KOPT-K1 (cell line): ENCODE measurements around the gene TATDN3.
"Not testable (repeated sequence)": the region's sequence is repeated elsewhere in the genome, so short reads cannot be mapped to it uniquely, and the experiment has no call there.

Source experiments
- H3K27ac ChIP-seq: fragments of 200-600 bp; sonication (generic); 2 replicates; pipeline ENCODE4 v1.5.1; 2016; ENCODE audit warnings: antibody characterized with exemption, mild to moderate bottlenecking, low read depth, low read length; ENCODE audit not compliant: poor library complexity, severe bottlenecking
- H3K36me3 ChIP-seq: fragments of 200-600 bp; sonication (generic); 2 replicates; pipeline ENCODE4 v1.5.1; 2017; ENCODE audit warnings: antibody characterized with exemption, mild to moderate bottlenecking, low read length, moderate library complexity; ENCODE audit not compliant: insufficient read depth
- H3K9me3 ChIP-seq: fragments of 200-600 bp; sonication (generic); 2 replicates; pipeline ENCODE4 v1.5.1; 2017; ENCODE audit warnings: antibody characterized with exemption, low read length, mild to moderate bottlenecking; ENCODE audit not compliant: insufficient read depth, poor library complexity, severe bottlenecking

TATDN3 gene

DNA sequence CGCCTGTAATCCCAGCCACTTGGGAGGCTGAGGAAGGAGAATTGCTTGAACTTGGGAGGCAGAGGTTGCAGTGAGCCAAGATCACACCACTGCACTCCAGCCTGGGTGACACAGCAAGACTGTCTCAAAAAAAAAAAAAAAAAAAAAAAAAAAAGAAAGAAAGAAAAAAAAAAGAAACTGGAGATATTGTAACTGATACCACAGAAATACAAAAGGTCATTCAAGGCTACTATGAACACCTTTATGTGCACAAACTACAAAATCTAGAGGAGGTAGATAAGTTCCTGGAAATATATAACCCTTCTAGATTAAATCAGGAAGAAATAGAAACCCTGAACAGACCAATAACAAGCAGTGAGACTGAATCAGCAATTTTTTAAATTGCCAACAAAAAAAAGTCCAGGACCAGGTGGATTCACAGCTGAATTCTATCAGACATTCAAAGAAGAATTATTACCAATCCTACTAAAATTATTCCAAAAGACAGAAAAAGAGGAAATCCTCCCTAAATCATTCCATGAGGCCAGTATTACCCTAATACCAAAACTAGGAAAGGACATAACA lies 26.9 kb upstream of the TATDN3 start:
- H3K9me3 ChIP-seq = peaks cover 33% of the 10 kb centered on the region
- peaks cover 67% of the 10 kb centered on the region for H3K36me3 ChIP-seq
- H3K27ac ChIP-seq = not testable (repeated sequence)

DNA sequence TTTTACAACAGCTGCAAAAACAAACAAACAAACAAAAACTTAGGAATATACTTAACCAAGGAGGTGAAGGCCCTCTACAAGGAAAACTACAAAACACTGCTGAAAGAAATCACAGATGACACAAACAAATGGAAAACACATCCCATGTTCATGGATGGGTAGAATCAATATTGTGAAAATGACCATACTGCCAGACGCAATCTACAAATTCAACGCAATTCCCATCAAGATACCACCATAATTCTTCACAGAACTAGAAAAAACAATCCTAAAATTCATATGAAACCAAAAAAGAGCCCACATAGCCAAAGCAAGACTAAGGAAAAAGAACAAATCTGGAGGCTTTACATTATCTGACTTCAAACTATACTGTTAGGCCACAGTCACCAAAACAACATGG lies 24.9 kb upstream of the TATDN3 start:
- H3K27ac ChIP-seq = not testable (repeated sequence)
- peaks cover 68% of the 10 kb centered on the region for H3K36me3 ChIP-seq
- peaks cover 49% of the 10 kb centered on the region for H3K9me3 ChIP-seq

- Histone ChIP-seq H3K27ac (no peak overlapping the region), H3K36me3 (peaks cover 84% of the 10 kb centered on the region), H3K9me3 (peaks cover 49% of the 10 kb centered on the region)
These were observed 22.1 kb upstream of the TATDN3 start for GRCh38 chr1:212769459-212770167.

GRCh38 chr1:212771341-212771740 lies 20.4 kb upstream of the TATDN3 start:
- Histone ChIP-seq H3K27ac (no peak overlapping the region), H3K36me3 (peaks cover 79% of the 10 kb centered on the region), H3K9me3 (peaks cover 49% of the 10 kb centered on the region)

DNA sequence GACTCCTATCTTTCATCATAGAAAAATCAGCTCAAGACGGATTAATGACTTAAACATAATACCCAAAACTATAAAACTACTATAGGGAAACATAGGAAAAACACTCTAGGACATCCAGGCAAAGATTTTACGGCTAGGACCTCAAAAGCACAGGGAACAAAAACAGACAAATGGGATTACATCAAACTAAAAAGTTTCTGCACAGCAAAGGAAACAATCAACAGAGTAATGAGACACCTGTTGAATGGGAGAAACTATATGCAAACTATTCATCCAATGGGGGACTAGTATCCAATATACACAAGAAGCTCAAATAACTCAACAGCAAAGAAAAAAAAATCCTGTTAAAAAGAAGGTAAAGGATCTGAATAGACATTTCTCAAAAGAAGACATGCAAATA lies 18.7 kb upstream of the TATDN3 start:
- Histone ChIP-seq H3K9me3 (peaks cover 34% of the 10 kb centered on the region), H3K36me3 (peaks cover 75% of the 10 kb centered on the region), H3K27ac (no peak overlapping the region)

GRCh38 chr1:212774584-212774983 lies 17.1 kb upstream of the TATDN3 start:
- H3K9me3 ChIP-seq = peaks cover 18% of the 10 kb centered on the region
- H3K36me3 ChIP-seq = peaks cover 62% of the 10 kb centered on the region
- H3K27ac ChIP-seq = no peak overlapping the region

DNA sequence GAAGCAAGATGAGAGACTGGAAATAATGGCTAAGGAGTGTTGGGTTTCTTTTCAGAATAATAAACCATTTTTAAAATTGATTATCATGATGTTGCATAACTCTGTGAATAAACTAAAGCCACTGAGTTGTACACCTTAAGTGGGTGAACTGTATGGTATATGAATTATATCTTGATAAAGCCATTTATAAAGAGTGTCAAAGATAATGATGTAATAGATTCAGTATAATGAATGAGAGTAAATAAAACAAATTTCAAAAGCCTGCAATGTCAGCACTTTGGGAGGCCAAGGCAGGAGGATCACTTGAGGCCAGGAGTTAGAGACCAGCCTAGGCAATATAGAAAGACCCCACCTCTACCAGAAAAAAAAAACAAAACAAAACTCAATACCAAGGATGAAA lies 16.5 kb upstream of the TATDN3 start:
- Histone ChIP-seq H3K27ac (no peak overlapping the region), H3K36me3 (peaks cover 62% of the 10 kb centered on the region), H3K9me3 (peaks cover 12% of the 10 kb centered on the region)

DNA sequence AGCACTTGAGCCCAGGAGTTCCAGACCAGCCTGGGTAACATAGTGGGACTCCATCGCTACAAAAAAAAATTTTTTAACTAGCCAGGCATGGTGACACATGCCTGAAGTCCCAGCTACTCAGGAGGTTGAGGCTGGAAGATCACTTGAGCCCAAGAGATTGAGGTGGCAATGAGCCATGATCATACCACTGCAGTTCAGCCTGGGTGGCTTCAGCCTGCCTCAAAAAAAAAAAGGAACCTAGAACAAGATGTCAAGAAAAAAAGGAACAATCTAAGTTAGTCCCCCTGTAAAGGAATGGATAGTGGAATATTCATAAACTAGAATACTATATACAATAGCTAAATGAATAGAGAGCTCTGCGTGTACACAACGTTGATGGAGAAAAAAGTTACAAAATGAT lies 14.5 kb upstream of the TATDN3 start:
- Histone ChIP-seq H3K27ac (no peak overlapping the region), H3K9me3 (no peaks in the 10 kb centered on the region), H3K36me3 (peaks cover 64% of the 10 kb centered on the region)

DNA sequence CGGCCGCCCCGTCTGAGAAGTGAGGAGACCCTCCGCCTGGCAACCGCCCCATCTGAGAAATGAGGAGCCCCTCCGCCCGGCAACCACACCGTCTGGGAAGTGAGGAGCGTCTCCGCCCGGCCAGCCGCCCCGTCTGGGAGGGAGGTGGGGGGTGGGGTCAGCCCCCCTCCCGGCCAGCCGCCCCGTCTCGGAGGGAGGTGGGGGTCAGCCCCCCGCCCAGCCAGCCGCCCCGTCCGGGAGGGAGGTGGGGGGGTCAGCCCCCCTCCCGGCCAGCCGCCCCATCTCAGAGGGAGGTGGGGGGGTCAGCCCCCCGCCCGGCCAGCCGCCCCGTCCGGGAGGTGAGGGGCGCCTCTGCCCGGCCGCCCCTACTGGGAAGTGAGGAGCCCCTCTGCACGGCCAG lies 12.6 kb upstream of the TATDN3 start:
- H3K36me3 ChIP-seq = peaks cover 64% of the 10 kb centered on the region
- not testable (repeated sequence) for H3K9me3 ChIP-seq, H3K27ac ChIP-seq

- H3K27ac ChIP-seq = no peak overlapping the region
- peaks cover 68% of the 10 kb centered on the region for H3K36me3 ChIP-seq
- no peaks in the 10 kb centered on the region for H3K9me3 ChIP-seq
These were observed 10.9 kb upstream of the TATDN3 start for GRCh38 chr1:212780759-212781158.

GRCh38 chr1:212781225-212781624 lies 10.5 kb upstream of the TATDN3 start:
- no peak overlapping the region for H3K27ac ChIP-seq
- peaks cover 73% of the 10 kb centered on the region for H3K36me3 ChIP-seq
- no peaks in the 10 kb centered on the region for H3K9me3 ChIP-seq

- Histone ChIP-seq H3K36me3 (peaks cover 75% of the 10 kb centered on the region), H3K9me3 (no peaks in the 10 kb centered on the region), H3K27ac (no peak overlapping the region)
These were observed 9.1 kb upstream of the TATDN3 start for GRCh38 chr1:212782422-212783154.

DNA sequence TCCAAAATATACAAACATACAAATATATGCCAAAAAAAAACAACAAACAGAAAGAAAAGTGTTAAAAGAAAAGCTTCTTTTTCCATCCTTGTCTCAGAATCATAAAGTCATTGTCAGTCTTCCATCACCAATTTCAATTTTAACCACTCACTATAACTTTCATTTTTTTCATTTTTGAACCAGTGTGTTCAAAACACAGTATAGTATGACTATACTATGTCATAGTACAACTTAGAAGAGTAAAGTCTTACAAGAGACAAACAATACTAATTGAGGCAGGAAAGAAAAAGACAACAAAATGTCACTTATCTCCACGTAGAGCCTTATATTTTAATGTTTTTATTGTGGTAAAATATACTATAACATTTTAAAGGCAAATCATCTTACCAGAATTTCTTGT lies 7.7 kb upstream of the TATDN3 start:
- peaks cover 75% of the 10 kb centered on the region for H3K36me3 ChIP-seq
- no peak overlapping the region for H3K27ac ChIP-seq
- no peaks in the 10 kb centered on the region for H3K9me3 ChIP-seq

DNA sequence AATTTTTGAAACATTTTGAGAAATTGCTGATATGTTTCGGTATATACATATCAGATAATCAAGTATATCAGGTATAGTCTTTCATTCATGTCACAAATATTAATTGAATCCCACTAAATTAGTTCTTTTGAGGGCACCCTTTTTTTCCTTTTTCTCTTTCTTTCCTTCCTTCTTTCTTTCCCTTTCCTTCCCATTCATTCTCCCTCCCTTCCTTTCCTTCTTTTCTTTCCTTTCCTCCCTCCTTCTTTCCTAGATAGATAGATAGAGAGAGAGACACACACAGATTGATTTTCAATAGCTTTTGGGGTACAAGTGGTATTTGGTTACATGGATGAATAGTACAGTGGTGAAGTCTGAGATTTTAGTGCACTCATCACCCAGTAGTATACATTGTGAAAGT lies 5.8 kb upstream of the TATDN3 start:
- no peaks in the 10 kb centered on the region for H3K9me3 ChIP-seq
- peaks cover 69% of the 10 kb centered on the region for H3K36me3 ChIP-seq
- H3K27ac ChIP-seq = no peak overlapping the region

- Histone ChIP-seq H3K9me3 (no peaks in the 10 kb centered on the region), H3K27ac (peak overlapping the region; percentile 77)
These were observed 426 bp upstream of the TATDN3 start for GRCh38 chr1:212791261-212791675.

More at GRCh38 chr1:212791261-212791675, 426 bp upstream of the TATDN3 start:
- H3K36me3 ChIP-seq = peaks cover 15% of the 10 kb centered on the region
